Activated naive CD8-positive, alpha-beta T cell treated with anti-CD3 and anti-CD28 coated beads, Interleukin-2, amount 10 ng/mL, durations not matched to agents 7 days and 5 days (primary cell): ENCODE results near the gene ABHD2. TPM values are rescaled to one million over a fixed set of nuclear protein-coding genes. Genes with fewer than 3 reads are reported as not detected.

Source experiments
- ATAC-seq: fragments of 150-1000 bp; cut with Tn5 transposase; one replicate; pipeline ENCODE4 v1.10.0; 2021; ENCODE audit warnings: low read depth, moderate library complexity
- POLR2A ChIA-PET: fragments of 350-600 bp; sonication (Branson Sonifier 250); formaldehyde crosslinking; loops from one replicate; lab custom pipeline; 2021; ENCODE audit warnings: antibody characterized with exemption; lab: Charles Lee
- DNase-seq: peaks from one replicate; pipeline ENCODE4 v3.0.0; 2021
- H3K27ac Mint-ChIP-seq: one replicate; pipeline ENCODE4 v1.8.0; 2022; ENCODE audit warnings: mild to moderate bottlenecking, mixed read lengths
- H3K27me3 Mint-ChIP-seq: one replicate; pipeline ENCODE4 v1.8.0; 2022; ENCODE audit warnings: mild to moderate bottlenecking, moderate library complexity, mixed read lengths
- H3K36me3 Mint-ChIP-seq: one replicate; pipeline ENCODE4 v1.8.0; 2021; ENCODE audit warnings: mild to moderate bottlenecking, mixed read lengths
- H3K4me1 Mint-ChIP-seq: one replicate; pipeline ENCODE4 v1.8.0; 2021; ENCODE audit warnings: mixed read lengths
- H3K4me3 Mint-ChIP-seq: one replicate; pipeline ENCODE4 v1.8.0; 2022; ENCODE audit warnings: mild to moderate bottlenecking, moderate library complexity, mixed read lengths
- H3K9me3 Mint-ChIP-seq: one replicate; pipeline ENCODE4 v1.8.0; 2021; ENCODE audit warnings: mixed read lengths
- total RNA-seq, 2 experiments: library from RNA; stranded (reverse); gene quantifications; one replicate each; pipeline ENCODE4 v1.2.3, GENCODE V29; 2021

Gene ABHD2
- total RNA-seq, 2 experiments from 2014 or later: 54.1 to 62.8 TPM

GRCh38 chr15:89167267-89168176 lies 79.3 kb downstream of the ABHD2 start:
- POLR2A ChIA-PET: no interaction called here
- Mint-ChIP-seq H3K9me3 (no peaks in the 10 kb centered on the region), H3K27ac (peak overlapping the region; percentile 54), H3K4me3 (peak overlapping the region; percentile 51), H3K27me3 (no peaks in the 10 kb centered on the region), H3K4me1 (peaks cover 11% of the 10 kb centered on the region), H3K36me3 (peaks cover 5% of the 10 kb centered on the region)
- peak; percentile 39 for ATAC-seq
- no peak for DNase-seq

GRCh38 chr15:89168316-89168833 lies 80.1 kb downstream of the ABHD2 start:
- Mint-ChIP-seq H3K27me3 (no peaks in the 10 kb centered on the region), H3K9me3 (no peaks in the 10 kb centered on the region), H3K4me3 (no peak overlapping the region), H3K36me3 (peaks cover 5% of the 10 kb centered on the region), H3K27ac (no peak overlapping the region), H3K4me1 (peaks cover 11% of the 10 kb centered on the region)
- ATAC-seq (no peak), DNase-seq (no peak)
- POLR2A ChIA-PET: no interaction called here

- no peak for DNase-seq
- H3K27ac Mint-ChIP-seq: no peak overlapping the region
- H3K36me3 Mint-ChIP-seq: peaks cover 5% of the 10 kb centered on the region
- no peaks in the 10 kb centered on the region for H3K27me3 Mint-ChIP-seq
- no peaks in the 10 kb centered on the region for H3K9me3 Mint-ChIP-seq
- no peak overlapping the region for H3K4me3 Mint-ChIP-seq
- H3K4me1 Mint-ChIP-seq: peaks cover 11% of the 10 kb centered on the region
- POLR2A ChIA-PET: no interaction called here
- ATAC-seq: no peak
Observed at GRCh38 chr15:89170364-89170763, 82.1 kb downstream of the ABHD2 start.

GRCh38 chr15:89171136-89172072 lies 83.1 kb downstream of the ABHD2 start:
- H3K4me3 Mint-ChIP-seq: no peak overlapping the region
- no peak for ATAC-seq

GRCh38 chr15:89172921-89173320 lies 84.7 kb downstream of the ABHD2 start:
- H3K4me3 Mint-ChIP-seq: no peak overlapping the region
- POLR2A ChIA-PET: no interaction called here
- H3K36me3 Mint-ChIP-seq: peaks cover 5% of the 10 kb centered on the region
- H3K27me3 Mint-ChIP-seq: no peaks in the 10 kb centered on the region
- no peak for DNase-seq
- no peaks in the 10 kb centered on the region for H3K9me3 Mint-ChIP-seq
- ATAC-seq: no peak
- no peak overlapping the region for H3K27ac Mint-ChIP-seq
- peaks cover 5% of the 10 kb centered on the region for H3K4me1 Mint-ChIP-seq

More at GRCh38 chr15:89171136-89172072, 83.1 kb downstream of the ABHD2 start:
- DNase-seq: no peak
- Mint-ChIP-seq H3K27me3 (no peaks in the 10 kb centered on the region), H3K4me1 (peaks cover 11% of the 10 kb centered on the region), H3K27ac (no peak overlapping the region), H3K9me3 (no peaks in the 10 kb centered on the region), H3K36me3 (peaks cover 5% of the 10 kb centered on the region)
- POLR2A ChIA-PET: no interaction called here

- ATAC-seq (no peak), DNase-seq (no peak)
- H3K4me3 Mint-ChIP-seq: no peak overlapping the region
- no peaks in the 10 kb centered on the region for H3K9me3 Mint-ChIP-seq
- no peak overlapping the region for H3K27ac Mint-ChIP-seq
- H3K36me3 Mint-ChIP-seq: peaks cover 5% of the 10 kb centered on the region
- H3K4me1 Mint-ChIP-seq: peaks cover 3% of the 10 kb centered on the region
- POLR2A ChIA-PET: no interaction called here
- no peaks in the 10 kb centered on the region for H3K27me3 Mint-ChIP-seq
Observed at GRCh38 chr15:89174476-89174875, 86.2 kb downstream of the ABHD2 start.

GRCh38 chr15:89175617-89176191 lies 87.4 kb downstream of the ABHD2 start:
- no peak overlapping the region for H3K27ac Mint-ChIP-seq
- H3K27me3 Mint-ChIP-seq: no peaks in the 10 kb centered on the region
- no peaks in the 10 kb centered on the region for H3K9me3 Mint-ChIP-seq
- H3K4me1 Mint-ChIP-seq: peaks cover 3% of the 10 kb centered on the region
- peaks cover 3% of the 10 kb centered on the region for H3K36me3 Mint-ChIP-seq
- DNase-seq: no peak
- no peak for ATAC-seq
- POLR2A ChIA-PET: no interaction called here
- no peak overlapping the region for H3K4me3 Mint-ChIP-seq

GRCh38 chr15:89177116-89177515 lies 88.9 kb downstream of the ABHD2 start:
- Mint-ChIP-seq H3K27me3 (no peaks in the 10 kb centered on the region), H3K36me3 (peaks cover 6% of the 10 kb centered on the region), H3K4me1 (peaks cover 3% of the 10 kb centered on the region), H3K27ac (no peak overlapping the region), H3K4me3 (no peak overlapping the region), H3K9me3 (no peaks in the 10 kb centered on the region)
- ATAC-seq (no peak), DNase-seq (no peak)
- POLR2A ChIA-PET: interaction anchor here (1.4 kb wide), 1 partner anchor 124 kb away, joined by 3 read pairs; no protein-coding TSS in a partner anchor

- Mint-ChIP-seq H3K27me3 (no peaks in the 10 kb centered on the region), H3K4me3 (no peak overlapping the region), H3K9me3 (no peaks in the 10 kb centered on the region), H3K27ac (peak overlapping the region; percentile 58), H3K4me1 (peaks cover 3% of the 10 kb centered on the region), H3K36me3 (peaks cover 6% of the 10 kb centered on the region)
- DNase-seq (peak; percentile 47), ATAC-seq (peak; percentile 55)
- POLR2A ChIA-PET: interaction anchor here (1.2 to 1.4 kb wide), 2 partner anchors 29 to 125 kb away, joined by 3 read pairs; no protein-coding TSS in a partner anchor
Observed at GRCh38 chr15:89177633-89178306, 89.5 kb downstream of the ABHD2 start.

GRCh38 chr15:89178307-89178977 lies 90.2 kb downstream of the ABHD2 start:
- H3K4me1 Mint-ChIP-seq: peaks cover 3% of the 10 kb centered on the region
- H3K36me3 Mint-ChIP-seq: peaks cover 6% of the 10 kb centered on the region
- DNase-seq: no peak
- POLR2A ChIA-PET: interaction anchor here (1.2 to 1.4 kb wide), 2 partner anchors 28 to 125 kb away, joined by 3 read pairs; no protein-coding TSS in a partner anchor
- ATAC-seq: no peak
- H3K27me3 Mint-ChIP-seq: no peaks in the 10 kb centered on the region
- H3K27ac Mint-ChIP-seq: no peak overlapping the region
- no peak overlapping the region for H3K4me3 Mint-ChIP-seq
- H3K9me3 Mint-ChIP-seq: no peaks in the 10 kb centered on the region

GRCh38 chr15:89179966-89180875 lies 92.0 kb downstream of the ABHD2 start:
- no peaks in the 10 kb centered on the region for H3K9me3 Mint-ChIP-seq
- DNase-seq (no peak), ATAC-seq (no peak)
- POLR2A ChIA-PET: no interaction called here
- peaks cover 3% of the 10 kb centered on the region for H3K4me1 Mint-ChIP-seq
- H3K27ac Mint-ChIP-seq: no peak overlapping the region
- no peaks in the 10 kb centered on the region for H3K27me3 Mint-ChIP-seq
- peaks cover 6% of the 10 kb centered on the region for H3K36me3 Mint-ChIP-seq
- no peak overlapping the region for H3K4me3 Mint-ChIP-seq
